Stomach (tissue), 4 donors: ENCODE data around the gene GOLGA1.

ENCODE experiments used
- CTCF ChIP-seq, 7 experiments: fragments of 450-650 bp in 4 of 7; fragments of 200-600 bp in 3 of 7; sonication (generic) in 3 of 7; IDR thresholded peaks; one replicate each; pipeline ENCODE4 v1.5.1; 2016 to 2019; ENCODE audit warnings: antibody characterized with exemption in 7 of 7, control low read depth in 2 of 7, mild to moderate bottlenecking in 1 of 7
- EP300 ChIP-seq: sonication (generic); formaldehyde crosslinking; IDR thresholded peaks from one replicate; pipeline ENCODE4 v1.6.1; 2017; ENCODE audit warnings: antibody characterized with exemption
- POLR2AphosphoS5 ChIP-seq, 3 donors: sonication (generic); formaldehyde crosslinking; IDR thresholded peaks; one replicate each; pipeline ENCODE4 v1.6.1; 2016; ENCODE audit warnings: antibody characterized with exemption in 3 of 3

GRCh38 chr9:124887832-124888231 is 53.1 kb downstream of the GOLGA1 start:
- TF ChIP-seq CTCF (IDR thresholded peaks at IDR 0.05) (no peak), EP300 (no peak), POLR2AphosphoS5 (IDR thresholded peaks at IDR 0.05) (no peak)
